ENCODE data around the gene CNTN2. TPM values are rescaled to one million over a fixed set of nuclear protein-coding genes. Genes with fewer than 3 reads are reported as not detected.

Gene CNTN2
- total RNA-seq, 1 experiment from 2014 or later = not detected

- no peaks in the 10 kb centered on the region for H3K4me1 Mint-ChIP-seq (ENCODE audit: low read depth, unreplicated experiment)
- H3K27ac Mint-ChIP-seq (ENCODE audit: unreplicated experiment) = no peak overlapping the region
- H3K4me3 Mint-ChIP-seq (ENCODE audit: low read depth, unreplicated experiment) = no peak overlapping the region
- no peaks in the 10 kb centered on the region for H3K36me3 Mint-ChIP-seq (ENCODE audit: insufficient read depth, unreplicated experiment)
- peaks cover 99% of the 10 kb centered on the region for H3K27me3 Mint-ChIP-seq (ENCODE audit: unreplicated experiment)
- CTCF ChIA-PET = no interaction called here
- DNase-seq = no peak
- BruUV-seq (replicated peaks) = no TSS peak
- H3K9me3 Mint-ChIP-seq (ENCODE audit: low read depth, unreplicated experiment) = no peaks in the 10 kb centered on the region
- intact Hi-C loops (cut with micrococcal nuclease; ENCODE audit: unreplicated experiment) = no loop called here
- TF ChIP-seq CTCF (IDR thresholded peaks at IDR 0.05; ENCODE audit: unreplicated experiment) = no peak
These were observed 758 bp upstream of the CNTN2 start for GRCh38 chr1:205041998-205042910.

- intact Hi-C loops (cut with micrococcal nuclease; ENCODE audit: unreplicated experiment) = no loop called here
- no peaks in the 10 kb centered on the region for H3K9me3 Mint-ChIP-seq (ENCODE audit: low read depth, unreplicated experiment)
These were observed 854 bp downstream of the CNTN2 start for GRCh38 chr1:205043866-205044265.

GRCh38 chr1:205044741-205045140 is 1.7 kb downstream of the CNTN2 start:
- no TSS peak for BruUV-seq (replicated peaks)
- DNase-seq = no peak
- Mint-ChIP-seq H3K27me3 (ENCODE audit: unreplicated experiment) (peaks cover 99% of the 10 kb centered on the region), H3K36me3 (ENCODE audit: insufficient read depth, unreplicated experiment) (no peaks in the 10 kb centered on the region), H3K9me3 (ENCODE audit: low read depth, unreplicated experiment) (no peaks in the 10 kb centered on the region), H3K27ac (ENCODE audit: unreplicated experiment) (no peak overlapping the region), H3K4me3 (ENCODE audit: low read depth, unreplicated experiment) (no peak overlapping the region), H3K4me1 (ENCODE audit: low read depth, unreplicated experiment) (no peaks in the 10 kb centered on the region)
- intact Hi-C loops (cut with micrococcal nuclease; ENCODE audit: unreplicated experiment) = no loop called here
- TF ChIP-seq CTCF (IDR thresholded peaks at IDR 0.05; ENCODE audit: unreplicated experiment) = no peak
- CTCF ChIA-PET = no interaction called here

More at GRCh38 chr1:205043866-205044265, 854 bp downstream of the CNTN2 start:
- no peaks in the 10 kb centered on the region for H3K4me1 Mint-ChIP-seq (ENCODE audit: low read depth, unreplicated experiment)
- DNase-seq = no peak
- H3K27me3 Mint-ChIP-seq (ENCODE audit: unreplicated experiment) = peaks cover 99% of the 10 kb centered on the region
- CTCF ChIA-PET = interaction anchor here (0.6 kb wide), 1 partner anchor 212 kb away, joined by 4 read pairs; no protein-coding TSS in a partner anchor
- H3K27ac Mint-ChIP-seq (ENCODE audit: unreplicated experiment) = no peak overlapping the region
- no peak for TF ChIP-seq CTCF (IDR thresholded peaks at IDR 0.05; ENCODE audit: unreplicated experiment)
- no peak overlapping the region for H3K4me3 Mint-ChIP-seq (ENCODE audit: low read depth, unreplicated experiment)
- BruUV-seq (replicated peaks) = no TSS peak
- H3K36me3 Mint-ChIP-seq (ENCODE audit: insufficient read depth, unreplicated experiment) = no peaks in the 10 kb centered on the region

- H3K27ac Mint-ChIP-seq (ENCODE audit: unreplicated experiment) = no peak overlapping the region
These were observed 2.1 kb downstream of the CNTN2 start for GRCh38 chr1:205045146-205045545.

More at GRCh38 chr1:205045146-205045545, 2.1 kb downstream of the CNTN2 start:
- Mint-ChIP-seq H3K4me1 (ENCODE audit: low read depth, unreplicated experiment) (no peaks in the 10 kb centered on the region), H3K27me3 (ENCODE audit: unreplicated experiment) (peaks cover 99% of the 10 kb centered on the region), H3K4me3 (ENCODE audit: low read depth, unreplicated experiment) (no peak overlapping the region), H3K9me3 (ENCODE audit: low read depth, unreplicated experiment) (no peaks in the 10 kb centered on the region), H3K36me3 (ENCODE audit: insufficient read depth, unreplicated experiment) (no peaks in the 10 kb centered on the region)
- TF ChIP-seq CTCF (IDR thresholded peaks at IDR 0.05; ENCODE audit: unreplicated experiment) = no peak
- no TSS peak for BruUV-seq (replicated peaks)
- CTCF ChIA-PET = no interaction called here
- intact Hi-C loops (cut with micrococcal nuclease; ENCODE audit: unreplicated experiment) = no loop called here
- no peak for DNase-seq
